Measurements from ENCODE around the gene CAD.

Gene CAD

GRCh38 chr2:27278010-27278409 lies 60.8 kb downstream of the CAD start:
- Histone ChIP-seq H2AFZ (ENCODE audit: low read depth) (no peak overlapping the region), H3K27ac (no peak overlapping the region), H3K4me2 (no peak overlapping the region), H3K79me2 (ENCODE audit: insufficient read depth, low read depth) (no peaks in the 10 kb centered on the region), H3K9ac (no peak overlapping the region), H3K27me3 (ENCODE audit: insufficient read depth, low read depth) (no peaks in the 10 kb centered on the region; the same call in 1 of the 2 replicates), H3K36me3 (ENCODE audit: insufficient read depth) (no peaks in the 10 kb centered on the region), H3K4me1 (ENCODE audit: low read depth, poor library complexity, severe bottlenecking) (peaks cover 7% of the 10 kb centered on the region), H3K4me3 (IDR thresholded peaks at IDR 0.05; ENCODE audit: insufficient read depth, low read depth, low read length) (no peak overlapping the region), H4K20me1 (ENCODE audit: insufficient read depth) (no peaks in the 10 kb centered on the region)
- no peak for TF ChIP-seq CTCF (conservative IDR thresholded peaks at IDR 0.05; ENCODE audit: low read depth, low read length)

- no peak for TF ChIP-seq CTCF (conservative IDR thresholded peaks at IDR 0.05; ENCODE audit: low read depth, low read length)
- Histone ChIP-seq H3K27ac (no peak overlapping the region), H3K4me2 (no peak overlapping the region), H2AFZ (ENCODE audit: low read depth) (no peak overlapping the region), H4K20me1 (ENCODE audit: insufficient read depth) (no peaks in the 10 kb centered on the region), H3K27me3 (ENCODE audit: insufficient read depth, low read depth) (no peaks in the 10 kb centered on the region; the same call in 1 of the 2 replicates), H3K79me2 (ENCODE audit: insufficient read depth, low read depth) (no peaks in the 10 kb centered on the region), H3K9ac (no peak overlapping the region), H3K36me3 (ENCODE audit: insufficient read depth) (no peaks in the 10 kb centered on the region), H3K4me1 (ENCODE audit: low read depth, poor library complexity, severe bottlenecking) (peaks cover 7% of the 10 kb centered on the region), H3K4me3 (IDR thresholded peaks at IDR 0.05; ENCODE audit: insufficient read depth, low read depth, low read length) (no peak overlapping the region)
Observed at GRCh38 chr2:27280826-27281225, 63.7 kb downstream of the CAD start.

- TF ChIP-seq CTCF (conservative IDR thresholded peaks at IDR 0.05; ENCODE audit: low read depth, low read length): no peak
- no peak overlapping the region for H3K27ac ChIP-seq
Observed at GRCh38 chr2:27281442-27281841, 64.3 kb downstream of the CAD start.

GRCh38 chr2:27281855-27282559 lies 64.8 kb downstream of the CAD start, which contains the start of gene TRIM54:
TRIM54 (plus strand) TSS chr2:27282429; CDS start chr2:27282732, 303 bp downstream.
- Histone ChIP-seq H3K4me2 (no peak within 1 kb of the TSS), H4K20me1 (ENCODE audit: insufficient read depth) (no peaks in the 10 kb centered on the region), H3K9ac (no peak within 1 kb of the TSS), H3K27ac (no peak within 1 kb of the TSS), H3K36me3 (ENCODE audit: insufficient read depth) (no peaks in the 10 kb centered on the region), H3K27me3 (ENCODE audit: insufficient read depth, low read depth) (no peaks in the 10 kb centered on the region), H3K4me1 (ENCODE audit: low read depth, poor library complexity, severe bottlenecking) (peaks cover 7% of the 10 kb centered on the region), H2AFZ (ENCODE audit: low read depth) (no peak within 1 kb of the TSS), H3K79me2 (ENCODE audit: insufficient read depth, low read depth) (no peaks in the 10 kb centered on the region), H3K4me3 (IDR thresholded peaks at IDR 0.05; ENCODE audit: insufficient read depth, low read depth, low read length) (no peak within 1 kb of the TSS)
- no peak for TF ChIP-seq CTCF (conservative IDR thresholded peaks at IDR 0.05; ENCODE audit: low read depth, low read length)

More at GRCh38 chr2:27281442-27281841, 64.3 kb downstream of the CAD start:
- Histone ChIP-seq H3K9ac (no peak overlapping the region), H3K4me3 (IDR thresholded peaks at IDR 0.05; ENCODE audit: insufficient read depth, low read depth, low read length) (no peak overlapping the region), H3K79me2 (ENCODE audit: insufficient read depth, low read depth) (no peaks in the 10 kb centered on the region), H3K36me3 (ENCODE audit: insufficient read depth) (no peaks in the 10 kb centered on the region), H3K4me2 (no peak overlapping the region), H3K4me1 (ENCODE audit: low read depth, poor library complexity, severe bottlenecking) (peaks cover 7% of the 10 kb centered on the region), H2AFZ (ENCODE audit: low read depth) (no peak overlapping the region), H4K20me1 (ENCODE audit: insufficient read depth) (no peaks in the 10 kb centered on the region), H3K27me3 (ENCODE audit: insufficient read depth, low read depth) (no peaks in the 10 kb centered on the region; the same call in 1 of the 2 replicates)

All from KMS-11 (cell line).